Neural cell (in vitro differentiated cells): ENCODE results near the gene ZBTB7C. TPM values are rescaled to one million over a fixed set of nuclear protein-coding genes. Genes with fewer than 3 reads are reported as not detected.

Experiments used
- H2AFZ ChIP-seq: fragments of 200-600, 300-800 bp; sonication (generic), shearing (Covaris generic); 2 replicates; pipeline ENCODE4 v1.6.0; 2014; ENCODE audit warnings: low read depth, mild to moderate bottlenecking, antibody characterized with exemption, low read length, moderate library complexity
- H3F3A ChIP-seq: fragments of 200-600 bp; shearing (Covaris generic); 2 replicates; pipeline ENCODE4 v1.6.1; 2016; ENCODE audit warnings: mild to moderate bottlenecking, moderate library complexity, mixed read lengths, antibody characterized with exemption, low read length; ENCODE audit not compliant: insufficient read depth, poor library complexity, severe bottlenecking
- H3K27ac ChIP-seq: fragments of 200-600, 300-800 bp; sonication (generic), shearing (Covaris generic); 2 replicates; pipeline ENCODE4 v1.5.1; 2014; ENCODE audit warnings: mild to moderate bottlenecking, low read length, moderate library complexity
- H3K27me3 ChIP-seq: fragments of 300-800, 200-600 bp; sonication (generic), shearing (Covaris generic); 2 replicates; pipeline ENCODE4 v1.6.0; 2014; ENCODE audit warnings: mild to moderate bottlenecking, low read depth, low read length, moderate library complexity; ENCODE audit not compliant: insufficient read depth
- H3K36me3 ChIP-seq: fragments of 300-800, 200-600 bp; sonication (generic), shearing (Covaris generic); 2 replicates; pipeline ENCODE4 v1.5.1; 2014; ENCODE audit warnings: mild to moderate bottlenecking, antibody characterized with exemption, low read length, moderate library complexity; ENCODE audit not compliant: insufficient read depth
- H3K4me2 ChIP-seq: fragments of 300-800, 200-600 bp; sonication (generic), shearing (Covaris generic); 2 replicates; pipeline ENCODE4 v1.6.0; 2014; ENCODE audit warnings: mild to moderate bottlenecking, low read length
- H3K4me3 ChIP-seq: fragments of 300-800, 200-600 bp; sonication (generic), shearing (Covaris generic); 2 replicates; pipeline ENCODE4 v1.5.1; 2014; ENCODE audit warnings: mild to moderate bottlenecking, low read length, moderate library complexity
- H3K79me2 ChIP-seq: fragments of 200-600 bp; shearing (Covaris generic); replicated peaks from 2 replicates; pipeline ENCODE4 v1.6.0; 2014; ENCODE audit warnings: mild to moderate bottlenecking, low read length, moderate library complexity; ENCODE audit not compliant: insufficient read depth
- H3K9ac ChIP-seq: fragments of 300-800, 200-600 bp; sonication (generic), shearing (Covaris generic); 2 replicates; pipeline ENCODE4 v1.6.1; 2016; ENCODE audit warnings: mild to moderate bottlenecking, low read length, mixed read lengths
- H3K9me2 ChIP-seq: fragments of 200-600 bp; shearing (Covaris generic); 2 replicates; pipeline ENCODE4 v1.6.1; 2016; ENCODE audit warnings: mild to moderate bottlenecking, low read length, mixed read lengths; ENCODE audit not compliant: insufficient read depth
- H3K9me3 ChIP-seq: fragments of 200-600, 300-800 bp; sonication (generic), shearing (Covaris generic); 2 replicates; pipeline ENCODE4 v1.6.1; 2016; ENCODE audit warnings: mild to moderate bottlenecking, mixed run types, low read length, moderate library complexity, mixed read lengths
- H4K20me1 ChIP-seq: fragments of 200-600 bp; shearing (Covaris generic); 2 replicates; pipeline ENCODE4 v1.6.1; 2016; ENCODE audit warnings: mild to moderate bottlenecking, mixed run types; ENCODE audit not compliant: insufficient read depth
- CTCF ChIP-seq: fragments of 450-650 bp; IDR thresholded peaks from 2 replicates; pipeline ENCODE4 v1.5.1; 2014; ENCODE audit warnings: antibody characterized with exemption, mild to moderate bottlenecking, moderate library complexity; ENCODE audit not compliant: poor library complexity, severe bottlenecking
- EP300 ChIP-seq: fragments of 450-650 bp; conservative IDR thresholded peaks from 2 replicates; pipeline ENCODE4 v1.6.1; 2014; ENCODE audit warnings: antibody characterized with exemption, mild to moderate bottlenecking, moderate library complexity; ENCODE audit not compliant: poor library complexity, severe bottlenecking
- EZH2 ChIP-seq: fragments of 200-600, 300-800 bp; shearing (Covaris generic), sonication (generic); IDR thresholded peaks from 2 replicates; pipeline ENCODE4 v1.6.1; 2014; ENCODE audit warnings: antibody characterized with exemption, low read length, borderline replicate concordance, mild to moderate bottlenecking; ENCODE audit not compliant: insufficient read depth, poor library complexity, severe bottlenecking
- MXI1 ChIP-seq: fragments of 450-650 bp; conservative IDR thresholded peaks from 2 replicates; pipeline ENCODE4 v1.6.1; 2014; ENCODE audit warnings: antibody characterized with exemption, mild to moderate bottlenecking; ENCODE audit not compliant: poor library complexity, severe bottlenecking
- POLR2AphosphoS5 ChIP-seq: IDR thresholded peaks from 2 replicates; pipeline ENCODE4 v1.6.1; 2012
- RAD21 ChIP-seq: fragments of 450-650 bp; conservative IDR thresholded peaks from 2 replicates; pipeline ENCODE4 v1.6.1; 2014; ENCODE audit warnings: antibody characterized with exemption, mild to moderate bottlenecking, moderate library complexity
- REST ChIP-seq: IDR thresholded peaks from 2 replicates; pipeline ENCODE4 v1.6.1; 2012; ENCODE audit warnings: borderline replicate concordance
- SMC3 ChIP-seq: fragments of 450-650 bp; conservative IDR thresholded peaks from 2 replicates; pipeline ENCODE4 v1.6.1; 2014; ENCODE audit warnings: antibody characterized with exemption, mild to moderate bottlenecking, moderate library complexity; ENCODE audit not compliant: poor library complexity
- TAF1 ChIP-seq: IDR thresholded peaks from 2 replicates; pipeline ENCODE4 v1.6.1; 2012; ENCODE audit warnings: low read depth
- polyA plus RNA-seq: library from polyadenylated mRNA; depleted of rRNA; stranded (reverse); fragments of >200 nt; gene quantifications from 2 replicates; pipeline ENCODE4 v1.2.3, GENCODE V29; 2014

ZBTB7C gene
- polyA plus RNA-seq, 1 donor from 2014 or later, result 2.4 TPM

- H3K4me2 ChIP-seq, result no peak overlapping the region
- H3K9me2 ChIP-seq, result no peaks in the 10 kb centered on the region
- H4K20me1 ChIP-seq, result no peaks in the 10 kb centered on the region
- H3K9ac ChIP-seq, result no peak overlapping the region
- H3K4me3 ChIP-seq, result no peak overlapping the region
- H3K79me2 ChIP-seq, result no peaks in the 10 kb centered on the region
- H2AFZ ChIP-seq, result no peak overlapping the region
- no peaks in the 10 kb centered on the region for H3K36me3 ChIP-seq
- no peaks in the 10 kb centered on the region for H3K9me3 ChIP-seq
- no peak for TF ChIP-seq POLR2AphosphoS5
- H3K27ac ChIP-seq, result no peak overlapping the region
- no peaks in the 10 kb centered on the region for H3K27me3 ChIP-seq
- no peaks in the 10 kb centered on the region for H3F3A ChIP-seq
Observed at GRCh38 chr18:48203288-48203945, 205.8 kb downstream of the ZBTB7C start.

- Histone ChIP-seq H3K9me2 (no peaks in the 10 kb centered on the region), H3K9ac (no peak overlapping the region), H3K9me3 (no peaks in the 10 kb centered on the region), H3K4me2 (no peak overlapping the region), H3K27me3 (no peaks in the 10 kb centered on the region), H3K36me3 (no peaks in the 10 kb centered on the region), H3F3A (no peaks in the 10 kb centered on the region), H2AFZ (no peak overlapping the region), H3K27ac (no peak overlapping the region), H3K4me3 (no peak overlapping the region), H4K20me1 (no peaks in the 10 kb centered on the region), H3K79me2 (no peaks in the 10 kb centered on the region)
- no peak for TF ChIP-seq TAF1
- no peak for TF ChIP-seq EP300
- no peak for TF ChIP-seq MXI1
- no peak for TF ChIP-seq REST
- TF ChIP-seq POLR2AphosphoS5, result no peak
- no peak for TF ChIP-seq EZH2
- TF ChIP-seq CTCF, result no peak
- no peak for TF ChIP-seq SMC3
- no peak for TF ChIP-seq RAD21
Observed at GRCh38 chr18:48202350-48203260, 206.6 kb downstream of the ZBTB7C start.
